Cardiac septum (tissue), 1 donor: ENCODE measurements around the gene TEX11. TPM values are rescaled to one million over a fixed set of nuclear protein-coding genes. Genes with fewer than 3 reads are reported as not detected.

Experiments used
- total RNA-seq: library from RNA; stranded (reverse); fragmentation: NEBNext Ultra II Directional; extraction: Animal tissue kit (Norgen Biotek cat#: 25700); gene quantifications from one replicate; pipeline ENCODE4 v1.2.1, GENCODE V29; 2021
- donor health status: DM: no; HTN: no; CAD: no.

TEX11 gene
- total RNA-seq, 1 donor from 2014 or later, result not detected

Other genes with a start within 250 kb of the TEX11 start
- not detected for gene SLC7A3, start 22.4 kb upstream of the TEX11 start, total RNA-seq
- gene SNX12, start 159.6 kb upstream of the TEX11 start, total RNA-seq, result 52.7 TPM
- 37.4 TPM for gene FOXO4, start 187.1 kb upstream of the TEX11 start, total RNA-seq
- not detected for gene CXorf65, start 198.0 kb upstream of the TEX11 start, total RNA-seq
- 2.3 TPM for gene IL2RG, start 202.9 kb upstream of the TEX11 start, total RNA-seq
- gene MED12, start 209.9 kb upstream of the TEX11 start, total RNA-seq, result 19.1 TPM
- 0.67 TPM for gene NLGN3, start 236.1 kb upstream of the TEX11 start, total RNA-seq